ENCODE data around the gene SSRP1.

GRCh38 chr11:57303280-57303989 lies 32.3 kb downstream of the SSRP1 start:
- no peak for TF ChIP-seq JUNB (CRISPR knock-in tag; IDR thresholded peaks at IDR 0.05; ENCODE audit: borderline replicate concordance)
- TF ChIP-seq ZBTB3 (CRISPR knock-in tag; IDR thresholded peaks at IDR 0.05; ENCODE audit: borderline replicate concordance, low read depth), result no peak
- no peak for TF ChIP-seq MEIS2 (CRISPR knock-in tag; IDR thresholded peaks at IDR 0.05)
- no peak for TF ChIP-seq ZNF274 (CRISPR knock-in tag; IDR thresholded peaks at IDR 0.05)
- TF ChIP-seq, protein P1, sequence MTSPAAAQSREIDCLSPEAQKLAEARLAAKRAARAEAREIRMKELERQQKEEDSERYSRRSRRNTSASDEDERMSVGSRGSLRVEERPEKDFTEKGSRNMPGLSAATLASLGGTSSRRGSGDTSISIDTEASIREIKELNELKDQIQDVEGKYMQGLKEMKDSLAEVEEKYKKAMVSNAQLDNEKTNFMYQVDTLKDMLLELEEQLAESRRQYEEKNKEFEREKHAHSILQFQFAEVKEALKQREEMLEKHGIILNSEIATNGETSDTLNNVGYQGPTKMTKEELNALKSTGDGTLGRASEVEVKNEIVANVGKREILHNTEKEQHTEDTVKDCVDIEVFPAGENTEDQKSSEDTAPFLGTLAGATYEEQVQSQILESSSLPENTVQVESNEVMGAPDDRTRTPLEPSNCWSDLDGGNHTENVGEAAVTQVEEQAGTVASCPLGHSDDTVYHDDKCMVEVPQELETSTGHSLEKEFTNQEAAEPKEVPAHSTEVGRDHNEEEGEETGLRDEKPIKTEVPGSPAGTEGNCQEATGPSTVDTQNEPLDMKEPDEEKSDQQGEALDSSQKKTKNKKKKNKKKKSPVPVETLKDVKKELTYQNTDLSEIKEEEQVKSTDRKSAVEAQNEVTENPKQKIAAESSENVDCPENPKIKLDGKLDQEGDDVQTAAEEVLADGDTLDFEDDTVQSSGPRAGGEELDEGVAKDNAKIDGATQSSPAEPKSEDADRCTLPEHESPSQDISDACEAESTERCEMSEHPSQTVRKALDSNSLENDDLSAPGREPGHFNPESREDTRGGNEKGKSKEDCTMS (CRISPR knock-in tag; conservative IDR thresholded peaks at IDR 0.05), result no peak
- TF ChIP-seq, protein P2, sequence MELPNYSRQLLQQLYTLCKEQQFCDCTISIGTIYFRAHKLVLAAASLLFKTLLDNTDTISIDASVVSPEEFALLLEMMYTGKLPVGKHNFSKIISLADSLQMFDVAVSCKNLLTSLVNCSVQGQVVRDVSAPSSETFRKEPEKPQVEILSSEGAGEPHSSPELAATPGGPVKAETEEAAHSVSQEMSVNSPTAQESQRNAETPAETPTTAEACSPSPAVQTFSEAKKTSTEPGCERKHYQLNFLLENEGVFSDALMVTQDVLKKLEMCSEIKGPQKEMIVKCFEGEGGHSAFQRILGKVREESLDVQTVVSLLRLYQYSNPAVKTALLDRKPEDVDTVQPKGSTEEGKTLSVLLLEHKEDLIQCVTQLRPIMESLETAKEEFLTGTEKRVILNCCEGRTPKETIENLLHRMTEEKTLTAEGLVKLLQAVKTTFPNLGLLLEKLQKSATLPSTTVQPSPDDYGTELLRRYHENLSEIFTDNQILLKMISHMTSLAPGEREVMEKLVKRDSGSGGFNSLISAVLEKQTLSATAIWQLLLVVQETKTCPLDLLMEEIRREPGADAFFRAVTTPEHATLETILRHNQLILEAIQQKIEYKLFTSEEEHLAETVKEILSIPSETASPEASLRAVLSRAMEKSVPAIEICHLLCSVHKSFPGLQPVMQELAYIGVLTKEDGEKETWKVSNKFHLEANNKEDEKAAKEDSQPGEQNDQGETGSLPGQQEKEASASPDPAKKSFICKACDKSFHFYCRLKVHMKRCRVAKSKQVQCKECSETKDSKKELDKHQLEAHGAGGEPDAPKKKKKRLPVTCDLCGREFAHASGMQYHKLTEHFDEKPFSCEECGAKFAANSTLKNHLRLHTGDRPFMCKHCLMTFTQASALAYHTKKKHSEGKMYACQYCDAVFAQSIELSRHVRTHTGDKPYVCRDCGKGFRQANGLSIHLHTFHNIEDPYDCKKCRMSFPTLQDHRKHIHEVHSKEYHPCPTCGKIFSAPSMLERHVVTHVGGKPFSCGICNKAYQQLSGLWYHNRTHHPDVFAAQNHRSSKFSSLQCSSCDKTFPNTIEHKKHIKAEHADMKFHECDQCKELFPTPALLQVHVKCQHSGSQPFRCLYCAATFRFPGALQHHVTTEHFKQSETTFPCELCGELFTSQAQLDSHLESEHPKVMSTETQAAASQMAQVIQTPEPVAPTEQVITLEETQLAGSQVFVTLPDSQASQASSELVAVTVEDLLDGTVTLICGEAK (IDR thresholded peaks at IDR 0.05), result no peak
- TF ChIP-seq, protein P2 (CRISPR knock-in tag; IDR thresholded peaks at IDR 0.05), result no peak
- TF ChIP-seq USF2 (IDR thresholded peaks at IDR 0.05; ENCODE audit: low read depth, low read length), result no peak
- no peak for TF ChIP-seq USF2 (CRISPR knock-in tag; IDR thresholded peaks at IDR 0.05; ENCODE audit: borderline replicate concordance)
- TF ChIP-seq MXI1 (IDR thresholded peaks at IDR 0.05; ENCODE audit: borderline replicate concordance, low read depth, low read length), result no peak
- no peak for TF ChIP-seq HES4 (CRISPR knock-in tag; IDR thresholded peaks at IDR 0.05; ENCODE audit: borderline replicate concordance)

Measured in HepG2 (cell line).